Activated naive CD8-positive, alpha-beta T cell (primary cell): ENCODE data around the gene PHACTR3.

Experiments
- H3K27ac Mint-ChIP-seq: one replicate; pipeline ENCODE4 v1.8.0; 2021; ENCODE audit warnings: mixed read lengths
- H3K27me3 Mint-ChIP-seq: one replicate; pipeline ENCODE4 v1.8.0; 2021; ENCODE audit warnings: mixed read lengths
- H3K36me3 Mint-ChIP-seq: one replicate; pipeline ENCODE4 v1.8.0; 2021; ENCODE audit warnings: mixed read lengths
- H3K4me1 Mint-ChIP-seq: one replicate; pipeline ENCODE4 v1.8.0; 2021; ENCODE audit warnings: low read depth, mixed read lengths
- H3K4me3 Mint-ChIP-seq: one replicate; pipeline ENCODE4 v1.8.0; 2021; ENCODE audit warnings: mild to moderate bottlenecking, mixed read lengths
- H3K9me3 Mint-ChIP-seq: one replicate; pipeline ENCODE4 v1.8.0; 2021; ENCODE audit warnings: low read depth, mixed read lengths

The PHACTR3 gene

DNA sequence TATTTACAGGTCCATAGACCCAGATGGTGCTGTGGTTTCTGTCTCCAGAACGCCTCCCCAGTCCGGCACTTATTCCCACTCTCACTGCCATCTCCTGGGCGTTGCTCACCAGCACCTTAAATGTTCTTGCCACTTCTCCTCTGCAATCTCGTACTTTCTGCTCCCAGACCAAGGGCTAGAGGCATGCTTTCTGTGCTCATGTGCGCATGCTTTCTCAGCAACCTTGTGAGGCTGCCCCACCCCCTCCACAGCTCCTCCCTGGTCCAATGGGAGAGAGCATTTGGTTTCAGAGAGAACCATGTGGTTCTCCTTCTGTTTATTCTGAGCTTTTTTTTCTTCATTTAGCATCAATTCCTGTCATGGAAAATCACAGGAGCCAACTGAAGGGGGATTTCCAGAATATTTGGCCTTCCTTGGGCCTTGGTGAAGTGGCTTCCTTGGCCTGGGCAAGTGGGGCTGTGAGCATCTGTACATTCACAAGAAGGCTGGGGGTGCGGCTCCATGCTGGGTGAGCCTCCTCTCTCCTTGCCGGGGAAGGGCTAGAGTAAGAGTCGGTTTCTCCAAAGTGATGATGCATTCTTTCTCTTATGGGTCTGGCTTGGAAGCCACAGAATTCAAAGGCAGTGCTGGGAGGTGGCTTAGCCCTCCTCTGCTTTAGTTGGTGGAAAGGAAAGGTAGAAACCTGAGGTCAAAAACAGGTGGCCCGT is 66.6 kb downstream of the PHACTR3 start:
- H3K36me3 Mint-ChIP-seq: no peaks in the 10 kb centered on the region
- H3K27ac Mint-ChIP-seq: no peak overlapping the region
- no peaks in the 10 kb centered on the region for H3K4me1 Mint-ChIP-seq
- H3K9me3 Mint-ChIP-seq: no peaks in the 10 kb centered on the region
- H3K27me3 Mint-ChIP-seq: no peaks in the 10 kb centered on the region
- H3K4me3 Mint-ChIP-seq: no peak overlapping the region

DNA sequence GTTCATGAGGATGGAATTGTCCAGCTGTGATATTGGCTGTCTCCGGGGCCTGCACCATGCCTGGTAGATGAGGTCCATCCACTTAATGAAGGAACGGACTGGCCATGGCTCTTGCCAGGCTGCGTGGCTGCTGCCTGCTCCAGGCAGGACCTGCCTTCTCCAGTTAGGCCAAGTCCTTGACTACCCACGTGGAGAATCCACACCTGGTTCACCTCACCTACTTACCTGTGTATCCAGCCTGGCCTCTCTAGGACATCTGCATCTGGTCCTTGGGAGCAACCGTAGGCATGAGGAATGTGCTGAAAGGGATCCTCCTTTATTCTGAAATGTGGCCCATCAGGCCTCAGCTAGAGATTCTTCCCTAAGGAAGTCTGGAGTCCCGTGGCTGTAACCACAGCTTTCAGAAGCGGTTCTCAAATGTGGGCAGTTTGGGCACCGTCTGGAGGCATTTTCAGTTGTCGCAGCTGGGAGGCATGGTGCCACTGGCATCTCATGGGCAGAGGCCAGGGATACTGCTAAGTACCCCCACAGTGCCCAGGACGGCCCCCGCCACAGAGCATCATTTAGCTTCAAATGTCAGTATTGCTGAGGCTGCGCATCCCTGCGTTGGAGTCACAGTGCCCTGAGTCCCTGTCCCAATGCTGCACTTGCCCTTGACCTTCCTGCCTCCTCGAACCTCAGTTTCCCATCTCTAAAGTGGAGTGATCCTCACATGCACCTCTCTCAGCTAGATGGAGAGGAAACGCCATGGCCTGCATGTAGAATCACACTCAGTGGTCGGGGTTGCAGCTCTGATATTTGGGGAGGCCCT is 67.5 kb downstream of the PHACTR3 start:
- Mint-ChIP-seq H3K27ac (no peak overlapping the region), H3K9me3 (no peaks in the 10 kb centered on the region), H3K36me3 (no peaks in the 10 kb centered on the region), H3K4me3 (no peak overlapping the region), H3K4me1 (no peaks in the 10 kb centered on the region), H3K27me3 (no peaks in the 10 kb centered on the region)

DNA sequence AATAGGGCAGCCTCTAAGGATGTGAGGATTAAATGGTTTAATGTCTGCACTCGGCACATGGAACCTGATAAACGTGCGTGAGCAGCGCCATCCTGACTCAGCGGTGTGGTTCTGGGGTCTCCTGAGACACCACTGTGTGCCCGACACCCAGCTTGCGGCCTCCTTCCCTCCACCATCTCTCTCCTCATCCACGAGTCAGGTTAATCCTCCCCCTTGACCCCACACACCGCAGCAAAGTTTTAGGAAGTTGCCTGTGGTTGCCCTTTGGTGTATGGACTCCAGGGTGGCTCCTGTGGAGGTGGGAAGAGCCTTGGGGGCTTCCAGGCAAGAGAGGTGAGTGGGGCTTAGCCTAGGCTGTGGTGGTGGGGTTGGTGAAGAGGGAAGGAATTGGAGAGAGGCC is 68.2 kb downstream of the PHACTR3 start:
- no peak overlapping the region for H3K27ac Mint-ChIP-seq
- peaks cover 2% of the 10 kb centered on the region for H3K27me3 Mint-ChIP-seq
- H3K9me3 Mint-ChIP-seq: no peaks in the 10 kb centered on the region
- H3K4me1 Mint-ChIP-seq: no peaks in the 10 kb centered on the region
- H3K36me3 Mint-ChIP-seq: no peaks in the 10 kb centered on the region
- no peak overlapping the region for H3K4me3 Mint-ChIP-seq

DNA sequence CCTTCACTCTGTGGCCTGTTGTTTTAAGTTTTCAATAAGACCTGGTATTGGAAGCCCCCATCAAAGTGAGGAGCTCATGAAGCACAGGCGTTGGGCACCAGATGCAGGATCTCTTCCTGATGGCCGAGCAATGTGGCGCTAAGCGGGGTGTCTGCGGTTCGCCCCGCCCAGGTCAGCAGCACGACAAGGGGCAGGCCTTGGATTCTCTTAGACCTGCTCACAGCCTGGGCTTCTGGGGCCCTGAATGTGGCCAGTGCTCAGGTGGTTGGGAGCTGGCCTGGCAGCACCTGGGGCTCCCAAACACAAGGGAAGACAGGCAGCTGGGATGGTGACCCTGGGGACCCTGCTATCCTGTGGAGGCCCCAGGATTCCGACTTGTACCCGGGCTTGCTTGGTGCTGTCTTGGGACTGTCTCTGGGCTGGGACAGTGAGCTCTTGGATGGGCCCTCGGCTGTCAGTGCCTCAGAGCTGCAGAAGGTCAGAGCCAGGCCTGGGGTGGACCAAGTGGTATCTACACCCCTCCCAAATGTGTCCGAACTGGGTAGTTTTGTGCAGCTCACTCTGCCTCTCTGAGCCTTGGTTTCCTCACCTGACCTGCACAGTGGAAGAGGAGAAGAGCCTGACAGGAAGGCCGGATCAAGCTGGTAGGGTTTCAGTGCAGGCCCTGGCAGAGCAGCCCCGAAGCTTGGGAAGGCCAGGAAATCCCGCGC is 69.1 kb downstream of the PHACTR3 start:
- Mint-ChIP-seq H3K9me3 (no peaks in the 10 kb centered on the region), H3K27me3 (peaks cover 7% of the 10 kb centered on the region), H3K27ac (no peak overlapping the region), H3K4me1 (no peaks in the 10 kb centered on the region), H3K36me3 (no peaks in the 10 kb centered on the region), H3K4me3 (no peak overlapping the region)

DNA sequence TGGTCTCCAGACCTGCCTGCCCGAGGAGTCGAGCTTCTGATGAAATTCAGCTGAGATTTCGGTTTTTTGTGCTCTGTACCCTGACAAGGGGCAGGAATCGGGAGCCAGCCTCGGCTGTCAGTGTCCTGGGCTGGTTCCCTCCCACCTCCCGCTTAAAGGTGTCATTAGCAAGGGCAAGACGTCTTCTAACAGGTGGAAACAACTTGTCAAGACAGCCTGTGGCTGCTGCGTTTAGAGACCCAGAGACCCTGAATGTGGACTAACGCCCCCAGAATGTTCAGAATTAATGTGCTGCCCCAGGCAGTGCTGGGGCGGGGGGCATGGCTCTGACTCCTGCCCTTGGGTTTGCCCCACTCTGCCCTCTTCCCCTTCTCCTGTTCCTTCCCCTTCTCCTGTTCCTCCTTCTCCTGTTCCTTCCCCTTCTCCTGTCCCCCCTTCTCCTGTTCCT is 69.7 kb downstream of the PHACTR3 start:
- H3K4me3 Mint-ChIP-seq: no peak overlapping the region
- H3K36me3 Mint-ChIP-seq: no peaks in the 10 kb centered on the region
- H3K27me3 Mint-ChIP-seq: peaks cover 7% of the 10 kb centered on the region

DNA sequence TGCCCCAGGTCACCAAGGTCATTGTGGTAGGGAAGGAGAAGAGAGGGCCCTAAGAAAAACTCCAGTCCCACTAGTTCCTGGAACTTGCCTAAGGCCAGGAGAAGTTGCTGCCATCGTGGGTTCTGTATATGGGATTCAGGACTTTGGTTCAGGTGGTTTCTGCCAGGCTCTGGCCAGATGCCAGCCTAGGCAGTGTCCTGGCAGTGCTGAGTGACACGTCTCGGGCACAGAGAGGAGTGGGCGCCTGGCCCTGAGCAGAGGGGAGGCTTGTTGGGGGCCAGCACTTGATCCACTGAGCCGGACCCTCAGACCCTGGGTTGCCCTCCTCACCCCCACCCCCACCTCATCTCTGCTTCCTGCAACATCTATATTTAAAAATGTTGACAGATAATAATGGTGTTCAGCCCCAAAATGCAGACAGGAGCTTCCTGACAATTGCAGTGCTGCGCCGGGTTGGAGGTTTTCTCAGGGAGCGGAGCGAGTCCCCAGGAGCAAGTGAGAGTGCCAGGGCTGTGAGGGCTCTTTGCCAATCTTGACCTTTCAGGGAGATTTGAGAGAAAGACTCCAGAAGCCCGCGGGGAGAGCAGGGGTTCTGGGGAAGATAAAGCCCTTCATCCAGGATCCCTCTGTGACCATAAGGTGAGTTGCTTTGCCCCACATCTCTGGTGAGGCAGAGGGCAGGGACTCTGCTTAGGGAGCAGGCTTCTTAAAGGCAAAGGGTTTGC is 71.9 kb downstream of the PHACTR3 start:
- Mint-ChIP-seq H3K27ac (no peak overlapping the region), H3K36me3 (no peaks in the 10 kb centered on the region), H3K27me3 (peaks cover 11% of the 10 kb centered on the region), H3K4me1 (no peaks in the 10 kb centered on the region), H3K4me3 (no peak overlapping the region), H3K9me3 (no peaks in the 10 kb centered on the region)

More for the DNA sequence above, 69.7 kb downstream of the PHACTR3 start:
- Mint-ChIP-seq H3K9me3 (no peaks in the 10 kb centered on the region), H3K27ac (no peak overlapping the region), H3K4me1 (no peaks in the 10 kb centered on the region)

DNA sequence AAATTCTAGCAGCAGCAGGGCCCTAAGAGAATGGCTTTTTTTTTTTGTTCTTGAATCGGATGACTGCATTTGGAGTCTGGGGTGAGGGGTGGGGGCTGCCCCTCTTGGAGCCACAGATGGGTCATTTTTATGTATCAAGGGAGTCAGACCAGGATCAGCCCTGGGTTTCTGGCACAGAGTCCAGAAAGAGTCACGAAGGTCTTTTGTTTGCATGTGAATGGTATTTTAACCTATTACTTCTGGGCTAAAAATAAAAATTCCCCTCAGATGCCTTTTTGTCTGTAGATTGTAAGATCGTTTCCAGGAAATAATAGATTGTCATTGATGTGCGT is 72.5 kb downstream of the PHACTR3 start:
- Mint-ChIP-seq H3K27ac (no peak overlapping the region), H3K27me3 (peaks cover 11% of the 10 kb centered on the region), H3K4me3 (no peak overlapping the region), H3K9me3 (no peaks in the 10 kb centered on the region), H3K36me3 (no peaks in the 10 kb centered on the region), H3K4me1 (no peaks in the 10 kb centered on the region)

DNA sequence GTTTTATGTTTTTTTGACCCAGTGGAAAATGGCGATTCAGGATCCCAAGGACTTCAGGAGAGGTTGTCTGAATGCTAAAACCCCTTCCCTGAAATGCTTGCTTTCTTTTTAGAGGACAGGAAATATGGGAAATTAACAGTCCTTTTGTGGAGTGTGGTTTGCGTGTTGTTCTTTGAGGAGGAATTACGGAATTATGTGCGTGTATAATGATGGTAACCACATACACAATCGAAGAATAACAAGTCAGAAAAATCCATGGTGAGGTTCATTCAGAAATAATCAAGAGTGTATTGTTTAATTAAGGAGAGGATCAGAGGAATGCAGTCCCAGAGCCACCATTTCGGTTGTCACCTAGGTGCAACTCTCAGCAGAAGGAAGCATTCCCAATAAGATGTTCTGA is 73.2 kb downstream of the PHACTR3 start:
- Mint-ChIP-seq H3K4me1 (no peaks in the 10 kb centered on the region), H3K4me3 (no peak overlapping the region), H3K27ac (no peak overlapping the region), H3K36me3 (no peaks in the 10 kb centered on the region), H3K9me3 (no peaks in the 10 kb centered on the region), H3K27me3 (peaks cover 11% of the 10 kb centered on the region)

DNA sequence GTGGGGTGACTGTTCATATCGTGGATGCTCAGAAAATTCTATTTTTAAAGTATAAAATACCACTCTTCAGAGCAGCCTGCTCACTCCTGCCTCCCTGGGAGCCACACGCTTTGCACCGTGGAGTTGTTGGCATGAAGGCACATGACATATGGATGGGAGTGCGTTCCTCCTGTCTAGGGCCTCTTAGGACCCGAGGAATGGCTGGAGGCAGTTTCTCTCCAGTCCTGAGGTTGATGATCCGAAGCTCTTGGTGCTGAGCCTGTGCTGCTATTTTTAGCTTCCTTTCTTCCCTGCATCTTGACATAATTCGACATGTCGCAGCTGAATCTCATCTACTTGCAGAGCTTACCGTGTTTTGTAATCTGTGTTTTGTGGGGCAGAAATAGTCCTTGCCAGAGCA is 73.9 kb downstream of the PHACTR3 start:
- Mint-ChIP-seq H3K9me3 (no peaks in the 10 kb centered on the region), H3K36me3 (no peaks in the 10 kb centered on the region), H3K27me3 (peaks cover 11% of the 10 kb centered on the region), H3K27ac (no peak overlapping the region), H3K4me1 (no peaks in the 10 kb centered on the region), H3K4me3 (no peak overlapping the region)

DNA sequence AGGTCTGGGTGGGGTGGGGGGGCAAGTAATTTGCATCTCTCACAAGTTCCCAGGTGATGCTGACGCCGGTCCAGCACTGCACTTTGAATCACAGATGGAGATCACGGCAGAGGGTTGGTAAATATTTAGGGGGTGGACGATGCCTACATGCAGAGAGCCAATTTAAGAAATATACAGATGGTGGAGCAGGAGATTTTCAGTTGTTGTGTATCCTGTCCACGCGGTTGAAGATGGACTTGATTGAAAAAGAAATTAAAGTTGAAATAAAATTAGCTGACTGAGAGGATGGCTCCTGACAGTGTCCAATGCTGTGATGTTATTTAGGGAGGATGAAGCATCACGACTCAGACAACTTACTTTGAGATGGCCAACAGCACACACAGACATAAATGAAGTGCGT is 74.6 kb downstream of the PHACTR3 start:
- no peaks in the 10 kb centered on the region for H3K36me3 Mint-ChIP-seq
- H3K9me3 Mint-ChIP-seq: no peaks in the 10 kb centered on the region
- H3K27ac Mint-ChIP-seq: no peak overlapping the region
- H3K4me1 Mint-ChIP-seq: no peaks in the 10 kb centered on the region
- H3K27me3 Mint-ChIP-seq: peaks cover 12% of the 10 kb centered on the region
- no peak overlapping the region for H3K4me3 Mint-ChIP-seq

DNA sequence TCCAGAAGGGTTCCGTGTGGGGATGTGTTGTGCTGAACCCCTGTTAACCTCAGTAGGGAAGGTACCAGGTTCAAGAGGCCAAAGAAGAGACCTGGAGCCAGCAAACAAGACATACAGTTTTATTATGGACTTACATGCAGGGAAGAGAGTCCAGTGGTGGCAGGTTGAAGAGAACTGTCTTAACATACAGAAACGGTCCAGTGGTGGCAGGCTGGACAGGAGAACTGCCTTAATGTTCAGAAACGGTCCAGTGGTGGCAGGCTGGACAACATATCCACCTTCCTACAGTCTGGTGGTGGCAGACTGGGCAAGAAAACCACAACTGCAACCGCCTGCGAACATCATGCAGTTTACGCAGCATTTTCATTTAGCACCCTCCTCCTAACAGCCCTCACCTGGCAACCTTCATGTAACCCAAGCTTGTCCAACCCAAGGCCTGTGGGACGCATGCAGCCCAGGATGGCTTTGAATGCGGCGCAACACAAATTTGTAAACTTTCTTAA is 75.9 kb downstream of the PHACTR3 start:
- Mint-ChIP-seq H3K36me3 (no peaks in the 10 kb centered on the region), H3K27me3 (peaks cover 12% of the 10 kb centered on the region), H3K27ac (no peak overlapping the region), H3K4me3 (no peak overlapping the region), H3K4me1 (no peaks in the 10 kb centered on the region), H3K9me3 (no peaks in the 10 kb centered on the region)

DNA sequence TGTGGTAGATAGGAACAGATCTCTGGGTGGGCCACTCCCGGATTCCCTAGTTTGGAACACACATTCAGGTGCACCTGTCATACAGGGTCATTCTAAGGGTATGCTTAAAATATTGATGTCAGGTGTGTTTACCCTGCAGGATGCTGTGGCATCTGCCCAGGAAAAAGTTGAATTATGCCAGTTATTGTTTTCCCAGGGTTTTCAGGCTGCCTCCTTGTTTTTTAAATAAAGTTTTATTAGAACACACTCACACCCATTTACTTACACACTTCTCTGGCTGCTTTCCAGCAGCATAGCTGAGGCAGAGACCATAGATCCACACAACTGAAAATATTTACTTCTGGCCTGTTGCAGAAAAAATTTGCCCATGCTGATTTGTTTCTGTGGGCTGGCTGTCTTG is 76.5 kb downstream of the PHACTR3 start:
- Mint-ChIP-seq H3K27me3 (peaks cover 12% of the 10 kb centered on the region), H3K36me3 (no peaks in the 10 kb centered on the region), H3K9me3 (no peaks in the 10 kb centered on the region), H3K4me1 (no peaks in the 10 kb centered on the region), H3K27ac (no peak overlapping the region), H3K4me3 (no peak overlapping the region)

DNA sequence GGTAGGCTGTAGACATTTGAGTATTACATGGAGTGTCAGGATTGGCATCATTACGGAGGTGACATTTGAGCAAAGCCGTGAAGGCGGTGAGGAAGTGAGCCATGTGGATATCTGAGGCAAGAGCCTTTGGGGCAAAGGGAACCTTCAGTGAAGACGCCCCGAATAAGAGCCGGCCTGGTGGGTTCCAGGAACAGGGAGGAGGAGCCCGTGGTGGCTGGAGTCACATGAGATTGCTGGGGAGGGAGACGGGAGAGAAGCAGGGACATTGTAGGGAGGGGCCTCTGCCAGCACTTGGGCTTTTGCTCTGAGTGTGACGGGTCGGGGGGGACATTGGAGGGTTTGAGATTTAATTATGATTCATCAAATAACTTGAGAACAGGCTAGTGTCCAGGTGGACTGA is 78.3 kb downstream of the PHACTR3 start:
- Mint-ChIP-seq H3K9me3 (no peaks in the 10 kb centered on the region), H3K4me1 (no peaks in the 10 kb centered on the region), H3K27me3 (peaks cover 9% of the 10 kb centered on the region), H3K27ac (no peak overlapping the region), H3K4me3 (no peak overlapping the region), H3K36me3 (no peaks in the 10 kb centered on the region)

DNA sequence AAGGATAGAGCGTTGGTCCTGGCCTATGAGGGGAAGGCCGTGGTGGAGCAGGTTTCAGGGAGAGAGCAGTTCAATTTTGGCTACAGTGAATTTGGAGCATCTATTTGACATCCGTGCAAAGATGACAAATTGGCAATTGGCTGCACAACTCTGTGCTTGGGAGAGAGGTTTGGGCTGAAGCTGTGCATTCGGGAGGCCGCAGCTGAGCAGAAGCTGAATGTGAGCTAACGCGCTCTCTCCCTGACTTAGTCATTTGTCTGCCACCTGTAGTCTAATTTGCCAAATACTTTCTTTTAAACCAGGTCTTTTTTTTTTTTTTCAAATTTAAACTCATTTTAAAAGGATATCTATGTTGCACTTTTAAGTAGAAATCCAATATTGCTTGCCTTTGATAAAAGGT is 78.8 kb downstream of the PHACTR3 start:
- Mint-ChIP-seq H3K4me3 (no peak overlapping the region), H3K36me3 (no peaks in the 10 kb centered on the region), H3K27ac (no peak overlapping the region), H3K4me1 (no peaks in the 10 kb centered on the region), H3K27me3 (peaks cover 4% of the 10 kb centered on the region), H3K9me3 (no peaks in the 10 kb centered on the region)
